ENCODE measurements around the gene OBSCN. TPM values are rescaled to one million over a fixed set of nuclear protein-coding genes. Genes with fewer than 3 reads are reported as not detected.

OBSCN gene
- total RNA-seq, 1 donor from 2014 or later: 16.9 TPM

- DNase-seq (ENCODE audit: low spot score): no peak
- peaks cover 14% of the 10 kb centered on the region for H3K27me3 Mint-ChIP-seq (ENCODE audit: unreplicated experiment)
- TF ChIP-seq, protein P1, sequence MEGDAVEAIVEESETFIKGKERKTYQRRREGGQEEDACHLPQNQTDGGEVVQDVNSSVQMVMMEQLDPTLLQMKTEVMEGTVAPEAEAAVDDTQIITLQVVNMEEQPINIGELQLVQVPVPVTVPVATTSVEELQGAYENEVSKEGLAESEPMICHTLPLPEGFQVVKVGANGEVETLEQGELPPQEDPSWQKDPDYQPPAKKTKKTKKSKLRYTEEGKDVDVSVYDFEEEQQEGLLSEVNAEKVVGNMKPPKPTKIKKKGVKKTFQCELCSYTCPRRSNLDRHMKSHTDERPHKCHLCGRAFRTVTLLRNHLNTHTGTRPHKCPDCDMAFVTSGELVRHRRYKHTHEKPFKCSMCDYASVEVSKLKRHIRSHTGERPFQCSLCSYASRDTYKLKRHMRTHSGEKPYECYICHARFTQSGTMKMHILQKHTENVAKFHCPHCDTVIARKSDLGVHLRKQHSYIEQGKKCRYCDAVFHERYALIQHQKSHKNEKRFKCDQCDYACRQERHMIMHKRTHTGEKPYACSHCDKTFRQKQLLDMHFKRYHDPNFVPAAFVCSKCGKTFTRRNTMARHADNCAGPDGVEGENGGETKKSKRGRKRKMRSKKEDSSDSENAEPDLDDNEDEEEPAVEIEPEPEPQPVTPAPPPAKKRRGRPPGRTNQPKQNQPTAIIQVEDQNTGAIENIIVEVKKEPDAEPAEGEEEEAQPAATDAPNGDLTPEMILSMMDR (IDR thresholded peaks at IDR 0.05; ENCODE audit: unreplicated experiment): no peak
- H3K4me3 Mint-ChIP-seq (ENCODE audit: unreplicated experiment): no peak overlapping the region
- H3K27ac Mint-ChIP-seq (ENCODE audit: unreplicated experiment): no peak overlapping the region
- peaks cover 8% of the 10 kb centered on the region for H3K4me1 Mint-ChIP-seq (ENCODE audit: unreplicated experiment)
- no peaks in the 10 kb centered on the region for H3K9me3 Mint-ChIP-seq (ENCODE audit: unreplicated experiment)
- H3K36me3 Mint-ChIP-seq (ENCODE audit: low read depth, unreplicated experiment): peaks cover 5% of the 10 kb centered on the region
These were observed 206.8 kb downstream of the OBSCN start for GRCh38 chr1:228414511-228415211.

DNA sequence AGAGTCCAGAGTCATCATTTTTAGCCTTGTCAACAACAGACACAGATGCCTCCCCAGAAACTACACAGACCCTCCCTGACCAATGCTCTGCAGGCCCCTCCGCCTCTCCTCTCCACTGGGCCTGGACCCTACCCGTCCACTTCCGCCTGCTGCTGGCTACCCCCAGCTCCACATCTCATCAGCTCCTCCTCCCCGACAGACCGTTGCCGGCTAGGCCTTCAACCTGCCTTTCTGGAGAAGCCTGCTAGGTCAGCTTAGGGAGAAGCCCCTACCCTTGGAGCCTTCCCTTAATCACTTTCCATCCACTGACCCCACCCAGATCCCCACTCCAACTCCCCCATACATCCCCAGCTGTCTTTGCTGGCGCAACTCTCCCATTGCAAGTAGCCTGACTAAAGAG is 207.4 kb downstream of the OBSCN start:
- DNase-seq (ENCODE audit: low spot score): no peak
- H3K27ac Mint-ChIP-seq (ENCODE audit: unreplicated experiment): no peak overlapping the region
- H3K36me3 Mint-ChIP-seq (ENCODE audit: low read depth, unreplicated experiment): peaks cover 5% of the 10 kb centered on the region
- peaks cover 17% of the 10 kb centered on the region for H3K27me3 Mint-ChIP-seq (ENCODE audit: unreplicated experiment)
- peaks cover 8% of the 10 kb centered on the region for H3K4me1 Mint-ChIP-seq (ENCODE audit: unreplicated experiment)
- no peak overlapping the region for H3K4me3 Mint-ChIP-seq (ENCODE audit: unreplicated experiment)
- TF ChIP-seq, protein P1 (IDR thresholded peaks at IDR 0.05; ENCODE audit: unreplicated experiment): no peak
- H3K9me3 Mint-ChIP-seq (ENCODE audit: unreplicated experiment): no peaks in the 10 kb centered on the region

GRCh38 chr1:228415853-228416216 is 208.0 kb downstream of the OBSCN start:
- TF ChIP-seq, protein P1 (IDR thresholded peaks at IDR 0.05; ENCODE audit: unreplicated experiment): no peak
- no peaks in the 10 kb centered on the region for H3K9me3 Mint-ChIP-seq (ENCODE audit: unreplicated experiment)
- peak overlapping the region; percentile 45 for H3K27ac Mint-ChIP-seq (ENCODE audit: unreplicated experiment)
- peak overlapping the region; percentile 84 for H3K4me3 Mint-ChIP-seq (ENCODE audit: unreplicated experiment)
- H3K27me3 Mint-ChIP-seq (ENCODE audit: unreplicated experiment): peaks cover 17% of the 10 kb centered on the region
- no peak for DNase-seq (ENCODE audit: low spot score)
- peaks cover 8% of the 10 kb centered on the region for H3K4me1 Mint-ChIP-seq (ENCODE audit: unreplicated experiment)
- H3K36me3 Mint-ChIP-seq (ENCODE audit: low read depth, unreplicated experiment): peaks cover 5% of the 10 kb centered on the region

- H3K36me3 Mint-ChIP-seq (ENCODE audit: low read depth, unreplicated experiment): peaks cover 5% of the 10 kb centered on the region
- H3K9me3 Mint-ChIP-seq (ENCODE audit: unreplicated experiment): no peaks in the 10 kb centered on the region
- H3K4me3 Mint-ChIP-seq (ENCODE audit: unreplicated experiment): peak within 1 kb of the TSS; percentile 84
- TF ChIP-seq, protein P1 (IDR thresholded peaks at IDR 0.05; ENCODE audit: unreplicated experiment): peak; percentile 64
- peaks cover 13% of the 10 kb centered on the region for H3K27me3 Mint-ChIP-seq (ENCODE audit: unreplicated experiment)
- H3K27ac Mint-ChIP-seq (ENCODE audit: unreplicated experiment): peak within 1 kb of the TSS; percentile 45
- peak; percentile 70 for DNase-seq (ENCODE audit: low spot score)
- peaks cover 8% of the 10 kb centered on the region for H3K4me1 Mint-ChIP-seq (ENCODE audit: unreplicated experiment)
These were observed 208.5 kb downstream of the OBSCN start, which contains the start of gene TRIM17 for GRCh38 chr1:228416217-228416933. Gene TRIM17, minus strand, starts transcription at chr1:228416861. Its CDS starts 1,789 bp downstream, at chr1:228415072.

GRCh38 chr1:228417061-228417460 is 209.2 kb downstream of the OBSCN start:
- Mint-ChIP-seq H3K36me3 (ENCODE audit: low read depth, unreplicated experiment) (peaks cover 5% of the 10 kb centered on the region), H3K27ac (ENCODE audit: unreplicated experiment) (no peak overlapping the region), H3K4me3 (ENCODE audit: unreplicated experiment) (no peak overlapping the region), H3K9me3 (ENCODE audit: unreplicated experiment) (no peaks in the 10 kb centered on the region), H3K27me3 (ENCODE audit: unreplicated experiment) (peaks cover 13% of the 10 kb centered on the region), H3K4me1 (ENCODE audit: unreplicated experiment) (peaks cover 15% of the 10 kb centered on the region)
- TF ChIP-seq, protein P1 (IDR thresholded peaks at IDR 0.05; ENCODE audit: unreplicated experiment): no peak
- DNase-seq (ENCODE audit: low spot score): no peak
